Esophagus squamous epithelium (tissue), 4 donors: ENCODE data around the gene MYO15B.

Source experiments
- CTCF ChIP-seq, 6 experiments: fragments of 450-650 bp in 4 of 6; fragments of 200-600 bp in 2 of 6; sonication (generic) in 2 of 6; IDR thresholded peaks; one replicate each; pipeline ENCODE4 v1.5.1; 2016 to 2019; ENCODE audit warnings: antibody characterized with exemption in 6 of 6, mild to moderate bottlenecking in 4 of 6, moderate library complexity in 4 of 6
- POLR2A ChIP-seq, 4 donors: fragments of 450-650 bp; IDR thresholded peaks; one replicate each; pipeline ENCODE4 v1.6.1; 2017; ENCODE audit warnings: antibody characterized with exemption in 4 of 4, mild to moderate bottlenecking in 4 of 4, moderate library complexity in 3 of 4

DNA sequence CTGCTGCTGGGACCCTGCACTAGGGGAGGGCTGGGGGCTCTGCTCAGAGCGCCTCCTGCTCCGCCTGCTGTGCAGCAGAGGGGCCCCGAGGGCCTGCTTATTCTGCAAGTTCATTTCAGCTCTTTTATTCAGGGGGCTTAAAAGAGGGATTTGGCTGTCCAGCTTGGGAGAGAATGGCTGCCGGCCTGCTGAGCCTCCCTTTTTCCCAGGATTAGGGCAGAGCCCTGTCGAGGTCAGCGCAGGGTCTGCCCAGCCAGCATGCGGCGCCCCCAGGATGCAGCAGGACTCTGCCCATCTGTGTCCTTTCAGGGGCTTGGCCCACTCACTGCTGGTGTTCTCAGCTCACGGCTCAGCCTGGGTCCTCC, 46.8 kb downstream of the MYO15B start:
- no peak for TF ChIP-seq CTCF (IDR thresholded peaks at IDR 0.05)
- no peak for TF ChIP-seq POLR2A (IDR thresholded peaks at IDR 0.05)
